ENCODE data around the gene GOLGA3. TPM values are rescaled to one million over a fixed set of nuclear protein-coding genes. Genes with fewer than 3 reads are reported as not detected.

GOLGA3 gene
- total and polyA plus RNA-seq, 10 of the 15 experiments (the other 5 are each of a cell fraction or from before 2014, with no cell fraction given) = 2.0 to 42.7 (median 15.2) TPM

- Histone ChIP-seq H3K9me3 (replicated peaks; ENCODE audit: control insufficient read depth, insufficient read depth, low read length) (no peaks in the 10 kb centered on the region), H3K9ac (ENCODE audit: control insufficient read depth, insufficient read depth, low read length) (no peak overlapping the region), H3K4me2 (ENCODE audit: control insufficient read depth, insufficient read depth) (no peak overlapping the region), H4K20me1 (ENCODE audit: control insufficient read depth, insufficient read depth) (no peaks in the 10 kb centered on the region), H3K27ac (ENCODE audit: control insufficient read depth, insufficient read depth) (no peak overlapping the region), H3K79me2 (ENCODE audit: control insufficient read depth, insufficient read depth, low read length) (peaks cover 47% of the 10 kb centered on the region), H3K4me3 (no peak overlapping the region), H3K27me3 (replicated peaks in 1 of 2; ENCODE audit: control insufficient read depth in 2 of 2, insufficient read depth in 2 of 2, low read length in 1 of 2) (no peaks in the 10 kb centered on the region), H3K4me1 (ENCODE audit: control insufficient read depth, insufficient read depth, low read length) (peaks cover 17% of the 10 kb centered on the region), H3K36me3 (ENCODE audit: control insufficient read depth in 2 of 2, insufficient read depth in 2 of 2, low read length in 1 of 2) (peaks cover 6 to 33% of the 10 kb centered on the region in 2 experiments), H2AFZ (ENCODE audit: control insufficient read depth, low read depth, low read length) (no peak overlapping the region)
- ChIA-PET RAD21 (ENCODE audit: unreplicated experiment) (no interaction called here), CTCF (no interaction called here), SMC1A (ENCODE audit: uncharacterized antibody, unreplicated experiment) (no interaction called here), POLR2A (no interaction called here)
- no TSS peak for BruUV-seq (replicated peaks)
- TF ChIP-seq POLR2AphosphoS5 (IDR thresholded peaks at IDR 0.05; ENCODE audit: low read length) (peak; percentile 60; the same call in 1 of the 2 replicates), BRCA1 (IDR thresholded peaks at IDR 0.05; ENCODE audit: low read depth, low read length) (no peak), POLR2A (IDR thresholded peaks at IDR 0.05; ENCODE audit: low read depth, low read length) (peak; percentile 65), BHLHE40 (IDR thresholded peaks at IDR 0.05; ENCODE audit: borderline replicate concordance in 1 of 2, low read depth in 2 of 2, low read length in 1 of 2) (no peak), RB1 (IDR thresholded peaks at IDR 0.05; ENCODE audit: borderline replicate concordance) (no peak), SREBF1 (IDR thresholded peaks at IDR 0.05; ENCODE audit: low read length) (no peak)
- intact Hi-C loops (cut with micrococcal nuclease; ENCODE audit: unreplicated experiment) = no loop called here
- DNase-seq (ENCODE audit: low read depth, low spot score) = no peak
- WGBS (ENCODE audit: insufficient coverage, insufficient replicate concordance, low lambda C conversion rate, missing lambda C conversion rate) = 96% methylated on average over 18 of the region's 18 CpGs
- no peak for ATAC-seq
- no peak for FAIRE-seq
- in situ Hi-C loops (cut with MboI) = no loop called here
These were observed 3.6 kb downstream of the GOLGA3 start for GRCh38 chr12:132825089-132825488.

DNA sequence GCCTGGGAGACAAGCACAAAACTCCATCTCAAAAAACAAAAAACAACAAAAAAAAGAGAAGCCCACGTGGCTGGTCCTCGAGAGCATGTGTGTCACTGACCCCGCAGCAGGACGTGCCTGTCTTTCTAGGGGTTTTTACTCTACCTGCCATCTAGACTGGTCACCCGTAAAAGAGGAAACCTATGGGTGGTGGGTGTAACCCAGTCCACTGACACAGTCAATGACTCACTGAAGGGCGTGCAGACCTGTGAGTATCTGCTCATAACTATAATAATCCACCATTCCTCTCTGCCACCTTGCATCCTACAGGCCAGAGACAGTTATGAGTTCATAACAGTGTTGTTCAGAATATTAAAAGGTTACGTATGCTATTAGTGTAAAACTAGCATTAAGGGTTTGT lies 4.6 kb downstream of the GOLGA3 start:
- no peak for ATAC-seq
- no peak overlapping the region for H2AFZ ChIP-seq (ENCODE audit: control insufficient read depth, low read depth, low read length)
- TF ChIP-seq SREBF2 (IDR thresholded peaks at IDR 0.05; ENCODE audit: low read length) = no peak
- no peak overlapping the region for H3K4me2 ChIP-seq (ENCODE audit: control insufficient read depth, insufficient read depth)
- 43% methylated on average over 7 of the region's 7 CpGs for WGBS (ENCODE audit: insufficient coverage, insufficient replicate concordance, low lambda C conversion rate, missing lambda C conversion rate)
- DNase-seq (ENCODE audit: low read depth, low spot score) = no peak
- FAIRE-seq = no peak
- BruUV-seq (replicated peaks) = no TSS peak
- ChIA-PET SMC1A (ENCODE audit: uncharacterized antibody, unreplicated experiment) (no interaction called here), POLR2A (no interaction called here), RAD21 (ENCODE audit: unreplicated experiment) (no interaction called here), CTCF (no interaction called here)
- intact Hi-C loops (cut with micrococcal nuclease; ENCODE audit: unreplicated experiment) = no loop called here
- H3K36me3 ChIP-seq (ENCODE audit: control insufficient read depth in 2 of 2, insufficient read depth in 2 of 2, low read length in 1 of 2) = peaks cover 6 to 33% of the 10 kb centered on the region in 2 experiments
- H3K79me2 ChIP-seq (ENCODE audit: control insufficient read depth, insufficient read depth, low read length) = peaks cover 47% of the 10 kb centered on the region
- H3K4me3 ChIP-seq = no peak overlapping the region
- H3K9ac ChIP-seq (ENCODE audit: control insufficient read depth, insufficient read depth, low read length) = no peak overlapping the region
- peaks cover 23% of the 10 kb centered on the region for H3K4me1 ChIP-seq (ENCODE audit: control insufficient read depth, insufficient read depth, low read length)
- H3K27me3 ChIP-seq (replicated peaks in 1 of 2; ENCODE audit: control insufficient read depth in 2 of 2, insufficient read depth in 2 of 2, low read length in 1 of 2) = no peaks in the 10 kb centered on the region
- in situ Hi-C loops (cut with MboI) = no loop called here
- no peaks in the 10 kb centered on the region for H4K20me1 ChIP-seq (ENCODE audit: control insufficient read depth, insufficient read depth)
- H3K27ac ChIP-seq (ENCODE audit: control insufficient read depth, insufficient read depth) = no peak overlapping the region
- H3K9me3 ChIP-seq (replicated peaks; ENCODE audit: control insufficient read depth, insufficient read depth, low read length) = no peaks in the 10 kb centered on the region; the same call in 2 of the 3 replicates

Data from GM12878 (cell line).